Astrocyte of the cerebellum (primary cell): ENCODE results near the gene EFHD1.

Source experiments
- DNase-seq: peaks from one replicate; pipeline ENCODE4 v3.0.0-alpha.2; 2011; ENCODE audit warnings: low read depth
- H3K4me3 ChIP-seq: 2 replicates; pipeline ENCODE4 v1.5.1; 2011; ENCODE audit warnings: mild to moderate bottlenecking, low read depth, low read length, moderate library complexity
- CTCF ChIP-seq: IDR thresholded peaks from 2 replicates; pipeline ENCODE4 v1.5.1; 2012; ENCODE audit warnings: low read length, low read depth, moderate library complexity, mild to moderate bottlenecking; ENCODE audit errors: missing control alignments
- in situ Hi-C: cut with HindIII; loops from 2 replicates; pipeline ENCODE4 v1.10.0; 2017; ENCODE audit warnings: low sequenced_read_pairs

Gene EFHD1

GRCh38 chr2:232592772-232593395 lies 40.5 kb upstream of the EFHD1 start:
- no peak overlapping the region for H3K4me3 ChIP-seq
- peak; percentile 66 for DNase-seq
- in situ Hi-C loops: loop anchor here (5.0 kb wide), 1 partner anchor 79 kb away; no protein-coding TSS in a partner anchor
- no peak for TF ChIP-seq CTCF

- DNase-seq: no peak
- in situ Hi-C loops: loop anchor here (5.0 kb wide), 1 partner anchor 78 kb away; no protein-coding TSS in a partner anchor
- TF ChIP-seq CTCF: no peak
- H3K4me3 ChIP-seq: no peak overlapping the region
Measured at GRCh38 chr2:232593982-232594381, 39.4 kb upstream of the EFHD1 start.

- in situ Hi-C loops: no loop called here
Measured at GRCh38 chr2:232597362-232598079, 35.9 kb upstream of the EFHD1 start.

DNA sequence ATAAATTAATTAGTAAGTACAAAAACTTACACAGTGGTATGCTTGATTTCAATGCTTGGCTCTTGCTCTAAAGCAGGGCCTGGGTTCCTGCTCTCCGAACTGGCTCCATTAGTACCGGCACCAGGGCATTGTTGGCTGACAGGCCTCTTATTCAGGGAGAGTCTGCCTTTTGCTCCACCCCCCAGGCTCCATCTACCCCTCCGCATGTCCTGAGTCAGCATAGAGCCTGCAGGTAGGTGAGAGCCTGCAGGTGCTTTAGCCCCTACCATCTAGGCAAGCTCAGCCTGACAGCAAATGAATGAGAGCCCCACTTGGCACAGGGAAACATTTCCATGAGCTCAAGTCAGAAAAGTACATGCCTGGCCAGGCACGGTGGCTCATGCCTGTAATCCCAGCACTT lies 35.1 kb upstream of the EFHD1 start:
- no peak for DNase-seq
- no peak overlapping the region for H3K4me3 ChIP-seq
- TF ChIP-seq CTCF: no peak
- in situ Hi-C loops: no loop called here

More at GRCh38 chr2:232597362-232598079, 35.9 kb upstream of the EFHD1 start:
- no peak overlapping the region for H3K4me3 ChIP-seq
- no peak for TF ChIP-seq CTCF
- DNase-seq: no peak

- no peak for DNase-seq
- no peak for TF ChIP-seq CTCF
- no peak overlapping the region for H3K4me3 ChIP-seq
- in situ Hi-C loops: no loop called here
Measured at GRCh38 chr2:232600053-232600773, 33.2 kb upstream of the EFHD1 start.

DNA sequence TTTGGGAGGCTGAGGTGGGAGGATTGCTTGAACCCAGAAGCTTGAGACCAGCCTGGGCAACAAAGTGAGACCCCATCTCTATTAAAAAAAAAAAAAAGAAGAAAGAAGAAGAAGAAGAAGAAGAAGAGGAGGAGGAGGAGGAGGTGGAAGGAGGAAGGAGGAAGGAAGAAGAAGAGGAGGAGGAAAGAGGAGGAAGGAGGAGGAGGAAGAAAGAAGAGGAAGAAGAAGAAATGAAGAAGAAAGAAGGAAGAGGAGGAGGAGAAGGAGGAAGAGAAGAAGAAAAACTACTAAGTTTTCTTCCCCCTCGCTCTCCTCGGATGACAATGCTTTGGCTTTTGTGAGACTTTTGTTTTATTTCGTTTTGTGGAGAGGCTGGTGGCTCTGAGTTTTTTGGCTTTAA lies 30.1 kb upstream of the EFHD1 start:
- DNase-seq: no peak
- no peak for TF ChIP-seq CTCF
- in situ Hi-C loops: no loop called here
- H3K4me3 ChIP-seq: no peak overlapping the region
